Esophagus muscularis mucosa (tissue), 3 donors: ENCODE measurements around the gene SOX5.

Experiments
- CTCF ChIP-seq, 3 experiments: fragments of 200-600 bp in 2 of 3; fragments of 450-650 bp in 1 of 3; sonication (generic) in 2 of 3; IDR thresholded peaks; one replicate each; pipeline ENCODE4 v1.5.1; 2017 to 2019; ENCODE audit warnings: antibody characterized with exemption in 3 of 3, mild to moderate bottlenecking in 2 of 3, moderate library complexity in 1 of 3
- POLR2A ChIP-seq: fragments of 450-650 bp; IDR thresholded peaks from one replicate; pipeline ENCODE4 v1.6.1; 2017; ENCODE audit warnings: antibody characterized with exemption, moderate library complexity, mild to moderate bottlenecking, low read depth
- POLR2AphosphoS5 ChIP-seq, 2 donors: sonication (generic); formaldehyde crosslinking; IDR thresholded peaks; one replicate each; pipeline ENCODE4 v1.6.1; 2017; ENCODE audit warnings: antibody characterized with exemption in 2 of 2

DNA sequence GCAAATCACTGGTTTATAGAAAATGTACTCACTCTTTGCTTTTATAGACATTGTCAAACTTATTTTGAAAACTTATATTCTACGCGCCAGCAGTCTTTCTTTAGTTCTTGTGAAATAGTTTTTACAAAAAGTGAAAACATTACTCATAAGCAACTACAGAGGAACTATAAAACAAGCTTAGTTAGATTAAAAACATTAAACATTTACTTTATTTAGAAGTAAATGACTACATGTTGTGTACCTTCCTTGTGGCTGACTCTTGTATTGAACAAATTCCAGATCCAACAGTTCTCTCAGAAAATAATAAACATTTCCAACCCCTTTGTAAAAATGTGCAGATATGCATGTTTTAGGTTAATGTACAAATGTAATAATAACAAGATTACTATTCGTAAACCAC lies 198.5 kb downstream of the SOX5 start:
- TF ChIP-seq CTCF (IDR thresholded peaks at IDR 0.05) (no peak), POLR2A (no peak), POLR2AphosphoS5 (IDR thresholded peaks at IDR 0.05) (no peak)
